NB4 (cell line): ENCODE results near the gene SMOC2.

Source experiments
- CTCF ChIP-seq: IDR thresholded peaks from one replicate; pipeline ENCODE4 v1.5.1; 2012; ENCODE audit warnings: low read depth, low read length
- MAX ChIP-seq: IDR thresholded peaks from 2 replicates; pipeline ENCODE4 v1.6.1; 2011; ENCODE audit warnings: low read depth, low read length
- MYC ChIP-seq: IDR thresholded peaks from 2 replicates; pipeline ENCODE4 v1.6.1; 2011; ENCODE audit warnings: low read depth, low read length
- POLR2A ChIP-seq: IDR thresholded peaks from 2 replicates; pipeline ENCODE4 v1.6.1; 2011; ENCODE audit warnings: mild to moderate bottlenecking; ENCODE audit not compliant: insufficient read length; ENCODE audit errors: extremely low read depth

GRCh38 chr6:168703990-168704389 is 263.0 kb downstream of the SMOC2 start:
- TF ChIP-seq CTCF (no peak), MAX (no peak), POLR2A (no peak), MYC (no peak)
